ENCODE data around the gene AUTS2. TPM values are rescaled to one million over a fixed set of nuclear protein-coding genes. Genes with fewer than 3 reads are reported as not detected.

Gene AUTS2
- total RNA-seq, 1 experiment from 2014 or later: 30.1 TPM

DNA sequence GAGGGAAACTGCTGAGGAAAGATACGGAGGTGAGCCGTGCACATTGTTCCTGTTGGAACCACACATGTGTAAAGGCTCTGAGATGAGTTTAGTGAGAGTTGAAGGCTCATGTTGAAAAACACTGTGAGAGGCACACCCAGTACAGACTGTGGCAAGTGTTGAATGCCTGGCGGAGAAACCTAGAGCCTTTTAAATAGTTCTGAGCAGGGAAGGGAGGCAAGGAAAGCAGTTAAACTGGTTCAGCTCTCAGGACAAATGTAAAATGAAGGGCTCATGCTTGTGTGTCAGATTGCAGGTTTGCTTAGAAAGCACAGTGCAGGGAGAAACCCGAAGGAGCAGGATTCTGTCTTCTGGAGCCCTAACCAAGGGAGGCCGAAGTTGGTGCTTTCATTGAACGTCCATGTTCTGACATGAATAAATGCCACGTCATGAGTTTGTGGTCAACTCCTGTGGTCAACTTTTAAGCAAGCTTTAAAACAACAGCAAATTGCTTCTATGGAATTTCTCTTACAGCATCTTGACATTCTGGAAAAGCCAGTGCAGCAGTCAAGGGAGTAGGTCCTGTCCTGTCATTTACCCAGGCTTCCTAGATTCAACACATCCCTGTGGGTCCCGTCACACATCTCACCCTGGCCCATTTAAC, 882.8 kb downstream of the AUTS2 start:
- Histone ChIP-seq H3K4me3 (no peak overlapping the region), H3K27ac (no peak overlapping the region), H3K36me3 (no peaks in the 10 kb centered on the region), H3K9me3 (replicated peaks) (no peaks in the 10 kb centered on the region), H3K27me3 (no peaks in the 10 kb centered on the region), H3K4me1 (peaks cover 7% of the 10 kb centered on the region)
- no peak for DNase-seq

DNA sequence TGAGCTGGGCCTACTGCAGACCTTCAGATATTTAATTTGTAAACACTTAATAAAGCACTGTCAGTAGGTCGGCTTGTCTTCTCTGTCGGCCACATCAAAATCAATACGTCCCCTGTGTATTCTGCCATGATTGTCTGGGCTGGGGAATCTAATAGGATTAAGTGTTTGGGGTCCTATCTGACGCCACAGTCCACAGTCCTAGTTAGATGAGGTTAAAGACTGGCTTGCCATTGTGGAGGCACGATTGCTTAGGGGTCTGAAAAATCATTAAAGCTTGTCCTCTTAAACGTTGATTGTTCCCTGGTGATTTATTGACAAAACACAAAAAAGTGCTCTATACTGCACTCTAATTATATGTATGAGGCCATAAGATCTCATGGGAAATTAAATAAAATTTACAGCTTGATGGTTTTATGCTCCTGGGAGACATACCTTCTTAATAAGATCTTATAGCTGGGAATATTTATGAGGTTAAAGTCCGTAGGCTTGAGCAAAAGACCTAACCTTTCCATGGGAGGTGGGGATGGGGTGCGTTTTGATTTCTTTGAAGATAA, 883.4 kb downstream of the AUTS2 start:
- no peak for DNase-seq
- Histone ChIP-seq H3K9me3 (replicated peaks) (no peaks in the 10 kb centered on the region), H3K4me1 (peaks cover 7% of the 10 kb centered on the region), H3K27ac (no peak overlapping the region), H3K27me3 (no peaks in the 10 kb centered on the region), H3K36me3 (no peaks in the 10 kb centered on the region), H3K4me3 (no peak overlapping the region)

DNA sequence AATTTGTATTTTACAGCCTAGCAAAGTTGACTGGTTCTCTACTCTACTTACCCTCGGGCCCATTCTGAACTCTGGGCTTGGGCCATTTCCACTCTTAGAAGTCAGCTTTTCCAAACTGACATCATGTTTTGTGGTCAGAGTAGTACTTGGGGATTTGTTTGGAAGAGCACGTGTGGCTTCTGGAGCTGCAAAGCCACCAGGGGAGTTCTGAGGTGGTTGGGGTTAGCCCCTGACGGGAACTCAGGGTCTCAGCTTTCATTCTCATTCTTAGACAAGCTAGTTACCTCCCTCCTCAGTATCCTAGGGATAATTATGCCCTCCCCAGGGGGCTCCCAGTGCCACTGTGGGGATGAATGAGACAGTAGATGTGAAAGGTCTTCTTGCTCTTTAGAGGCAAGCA, 886.0 kb downstream of the AUTS2 start:
- Histone ChIP-seq H3K4me3 (no peak overlapping the region), H3K36me3 (no peaks in the 10 kb centered on the region), H3K4me1 (peaks cover 7% of the 10 kb centered on the region), H3K27me3 (no peaks in the 10 kb centered on the region), H3K9me3 (replicated peaks) (no peaks in the 10 kb centered on the region), H3K27ac (no peak overlapping the region)
- DNase-seq: peak; percentile 55 to 80

DNA sequence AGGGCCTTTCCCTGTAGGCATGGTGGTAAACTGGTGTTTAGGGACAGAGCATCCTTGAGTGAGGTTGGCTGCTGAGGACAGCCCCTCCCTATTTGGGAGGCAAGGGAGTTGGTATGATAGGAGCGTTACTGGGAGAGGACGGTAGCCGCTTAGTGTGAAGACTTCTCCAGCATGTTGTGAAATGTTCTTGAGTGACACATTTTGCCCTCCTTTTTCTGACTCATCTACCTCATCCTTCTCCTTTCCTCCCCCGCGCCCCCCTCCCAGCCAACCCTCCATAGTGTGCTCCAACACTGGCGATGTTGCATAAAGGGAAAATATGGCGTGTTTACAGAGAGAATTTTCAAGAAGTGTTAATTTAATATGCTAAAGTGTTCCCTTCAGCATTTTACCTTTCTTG, 888.7 kb downstream of the AUTS2 start:
- H3K4me3 ChIP-seq: no peak overlapping the region
- no peak for DNase-seq
- H3K9me3 ChIP-seq (replicated peaks): no peaks in the 10 kb centered on the region
- H3K4me1 ChIP-seq: peaks cover 7% of the 10 kb centered on the region
- H3K36me3 ChIP-seq: no peaks in the 10 kb centered on the region
- no peak overlapping the region for H3K27ac ChIP-seq
- no peaks in the 10 kb centered on the region for H3K27me3 ChIP-seq

DNA sequence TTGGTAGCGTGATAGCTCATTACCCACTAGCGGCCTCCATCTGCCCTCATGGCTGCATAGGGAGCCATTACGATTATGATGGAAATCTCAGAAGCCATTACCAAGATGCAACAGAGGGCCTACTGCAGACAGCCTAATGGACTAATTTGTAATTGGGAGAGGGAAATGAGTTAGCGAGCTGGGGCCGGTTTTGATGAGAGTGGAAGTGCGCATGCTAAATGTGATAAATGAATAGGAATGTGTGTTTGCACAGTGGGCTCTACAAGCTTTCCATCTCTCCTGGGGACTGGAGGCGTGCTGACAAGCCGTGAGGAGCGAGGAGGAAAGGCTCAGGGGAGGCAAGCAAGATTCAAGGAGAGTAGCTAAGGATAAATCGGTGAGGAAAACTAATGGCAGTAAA, 889.2 kb downstream of the AUTS2 start:
- no peak for DNase-seq
- no peaks in the 10 kb centered on the region for H3K9me3 ChIP-seq (replicated peaks)
- no peak overlapping the region for H3K27ac ChIP-seq
- H3K36me3 ChIP-seq: no peaks in the 10 kb centered on the region
- no peak overlapping the region for H3K4me3 ChIP-seq
- peaks cover 7% of the 10 kb centered on the region for H3K4me1 ChIP-seq
- no peaks in the 10 kb centered on the region for H3K27me3 ChIP-seq

DNA sequence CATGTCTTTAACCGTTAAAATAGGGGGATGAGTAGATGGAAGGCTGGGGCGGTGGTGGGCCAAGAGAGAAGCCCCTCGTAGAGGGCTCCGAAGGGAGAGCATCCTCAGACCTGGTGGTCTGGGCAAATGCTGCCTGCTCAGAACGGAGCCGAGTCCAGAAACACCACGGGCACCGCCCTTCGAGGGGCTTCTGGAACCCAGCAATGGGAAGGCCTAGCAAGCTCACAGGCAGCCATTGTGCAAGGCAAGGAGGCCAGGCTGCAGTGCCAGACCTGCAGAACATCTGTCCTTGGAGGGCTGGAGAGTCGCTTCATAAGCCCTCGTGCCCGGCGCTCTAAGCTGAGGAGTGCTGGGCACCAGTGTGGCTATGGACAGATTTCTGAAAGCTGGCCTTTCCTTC, 889.6 kb downstream of the AUTS2 start:
- no peak overlapping the region for H3K4me3 ChIP-seq
- H3K27me3 ChIP-seq: no peaks in the 10 kb centered on the region
- no peaks in the 10 kb centered on the region for H3K36me3 ChIP-seq
- H3K9me3 ChIP-seq (replicated peaks): no peaks in the 10 kb centered on the region
- no peak for DNase-seq
- no peak overlapping the region for H3K27ac ChIP-seq
- H3K4me1 ChIP-seq: peaks cover 7% of the 10 kb centered on the region

DNA sequence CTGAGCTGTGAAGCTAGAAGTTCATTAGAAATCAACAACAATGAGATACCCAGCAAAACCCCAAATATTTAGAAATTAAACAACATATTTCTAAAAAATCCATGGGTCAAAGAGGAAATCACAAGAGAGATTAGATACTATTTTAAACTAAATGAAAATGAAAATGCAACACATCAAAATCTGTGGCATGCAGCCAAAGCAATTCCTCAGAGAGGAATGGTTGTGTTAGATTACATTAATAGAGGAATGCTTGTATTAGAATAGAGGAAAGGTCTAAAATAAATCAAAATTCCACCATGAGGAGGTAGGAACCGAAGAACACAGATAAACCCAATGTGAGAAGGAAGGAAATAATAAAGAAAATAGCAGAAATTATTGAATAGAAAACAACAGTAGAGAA, 891.5 kb downstream of the AUTS2 start:
- Histone ChIP-seq H3K9me3 (replicated peaks) (no peaks in the 10 kb centered on the region), H3K36me3 (no peaks in the 10 kb centered on the region), H3K27me3 (no peaks in the 10 kb centered on the region), H3K4me1 (no peaks in the 10 kb centered on the region), H3K4me3 (no peak overlapping the region), H3K27ac (no peak overlapping the region)
- no peak for DNase-seq

DNA sequence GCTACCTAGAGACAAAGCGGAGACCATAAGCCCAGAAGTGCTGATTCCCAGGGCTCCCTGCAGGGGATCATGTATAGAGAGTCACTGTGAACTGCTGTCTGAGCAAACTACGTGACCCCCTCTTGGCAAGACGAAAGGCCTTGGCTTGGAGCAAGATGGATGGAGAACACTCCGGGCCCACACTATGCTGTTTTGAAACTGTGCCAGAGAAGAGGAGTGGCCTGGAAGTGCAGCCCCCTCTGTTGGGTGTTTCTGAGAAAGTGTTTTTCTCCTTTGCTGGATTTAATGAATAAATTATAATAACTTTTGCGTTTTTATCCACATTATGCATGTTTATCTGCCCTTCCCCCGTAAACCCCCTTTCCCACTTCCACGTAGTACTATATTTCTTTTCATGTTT, 894.4 kb downstream of the AUTS2 start:
- H3K4me1 ChIP-seq: no peaks in the 10 kb centered on the region
- H3K36me3 ChIP-seq: no peaks in the 10 kb centered on the region
- no peak overlapping the region for H3K4me3 ChIP-seq
- H3K27me3 ChIP-seq: no peaks in the 10 kb centered on the region
- no peaks in the 10 kb centered on the region for H3K9me3 ChIP-seq (replicated peaks)
- no peak overlapping the region for H3K27ac ChIP-seq
- no peak for DNase-seq

DNA sequence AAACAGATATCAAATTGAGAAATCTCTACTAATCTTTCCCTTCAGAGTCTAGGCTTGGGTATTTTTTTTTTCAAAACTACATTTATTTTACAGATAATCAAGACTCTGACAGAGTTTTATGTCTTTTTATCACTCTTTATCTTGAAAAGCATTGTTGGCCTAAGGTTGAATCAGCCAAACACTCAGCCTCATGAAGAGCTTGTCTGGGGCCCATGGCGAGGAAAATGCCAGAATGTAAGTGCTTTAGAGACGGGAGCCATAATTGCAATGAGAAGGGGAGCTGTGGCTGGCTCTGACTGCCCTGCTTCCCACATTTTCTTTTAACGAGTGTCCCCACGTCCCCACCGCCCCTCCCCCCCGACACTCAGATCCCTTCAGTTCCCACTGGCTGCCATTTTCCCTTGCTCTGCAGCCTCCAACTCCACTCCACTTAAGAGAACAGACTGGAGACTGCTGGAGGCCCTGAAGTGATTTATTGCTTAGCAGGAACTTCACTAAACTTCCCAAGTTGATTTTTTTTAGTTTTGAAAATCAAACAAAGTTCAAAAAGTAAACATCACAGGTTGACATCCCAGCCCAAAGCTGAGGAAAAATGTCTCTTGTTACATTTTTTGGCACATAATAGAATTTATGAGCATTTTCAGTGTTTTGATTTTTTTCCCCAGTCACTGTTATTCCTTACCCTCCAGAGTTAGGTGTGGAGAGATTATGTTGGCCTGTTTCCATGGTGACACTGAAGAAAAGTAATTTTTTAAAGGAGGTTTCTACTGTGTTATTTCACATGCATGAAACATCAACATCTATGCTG, 896.2 kb downstream of the AUTS2 start:
- H3K9me3 ChIP-seq (replicated peaks): no peaks in the 10 kb centered on the region; the same call in 1 of the 2 replicates
- H3K27me3 ChIP-seq: no peaks in the 10 kb centered on the region
- H3K4me1 ChIP-seq: no peaks in the 10 kb centered on the region
- no peak for DNase-seq
- H3K27ac ChIP-seq: no peak overlapping the region
- H3K4me3 ChIP-seq: no peak overlapping the region
- no peaks in the 10 kb centered on the region for H3K36me3 ChIP-seq

DNA sequence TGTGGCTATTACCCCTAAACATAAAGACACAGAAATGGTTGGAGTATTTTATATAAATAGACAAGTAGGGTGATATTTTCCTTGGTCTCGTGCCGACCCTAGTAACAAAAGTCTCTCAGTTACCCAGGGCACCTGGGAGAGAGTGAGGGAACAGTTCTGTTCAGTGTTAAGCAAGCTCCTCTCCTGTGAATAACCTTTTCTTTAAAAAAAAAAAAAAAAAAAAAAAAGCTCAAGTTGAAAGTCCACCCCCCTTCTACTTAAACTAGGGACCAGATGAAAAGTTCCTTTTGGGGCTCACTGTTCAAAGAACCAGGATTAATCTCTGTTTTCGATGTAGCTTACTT, 896.7 kb downstream of the AUTS2 start:
- no peaks in the 10 kb centered on the region for H3K4me1 ChIP-seq
- DNase-seq: no peak
- no peaks in the 10 kb centered on the region for H3K36me3 ChIP-seq
- no peak overlapping the region for H3K4me3 ChIP-seq
- H3K27me3 ChIP-seq: no peaks in the 10 kb centered on the region
- no peaks in the 10 kb centered on the region; the same call in 1 of the 2 replicates for H3K9me3 ChIP-seq (replicated peaks)
- no peak overlapping the region for H3K27ac ChIP-seq

DNA sequence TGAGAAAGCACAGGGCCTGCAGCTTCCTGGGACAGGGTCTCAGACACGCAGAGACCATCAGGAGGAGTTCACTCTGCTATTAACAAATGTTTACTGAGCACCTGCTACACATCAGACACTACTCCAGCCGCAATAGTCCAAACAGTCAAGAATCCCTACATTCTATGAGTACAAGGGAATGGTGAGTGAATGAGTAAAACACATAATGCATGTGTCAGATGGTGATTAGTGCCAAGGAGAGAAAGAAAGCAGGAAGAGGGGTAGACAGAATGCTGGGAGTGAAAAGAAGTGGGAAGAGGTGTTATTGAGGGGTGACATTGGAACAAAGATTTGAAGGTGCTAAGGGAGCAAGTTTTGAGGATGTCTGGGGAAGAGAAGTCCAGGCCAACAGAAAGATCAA, 899.5 kb downstream of the AUTS2 start:
- no peak overlapping the region for H3K27ac ChIP-seq
- no peak overlapping the region for H3K4me3 ChIP-seq
- no peaks in the 10 kb centered on the region; the same call in 1 of the 2 replicates for H3K9me3 ChIP-seq (replicated peaks)
- no peaks in the 10 kb centered on the region for H3K27me3 ChIP-seq
- H3K36me3 ChIP-seq: no peaks in the 10 kb centered on the region
- DNase-seq: no peak
- H3K4me1 ChIP-seq: no peaks in the 10 kb centered on the region

DNA sequence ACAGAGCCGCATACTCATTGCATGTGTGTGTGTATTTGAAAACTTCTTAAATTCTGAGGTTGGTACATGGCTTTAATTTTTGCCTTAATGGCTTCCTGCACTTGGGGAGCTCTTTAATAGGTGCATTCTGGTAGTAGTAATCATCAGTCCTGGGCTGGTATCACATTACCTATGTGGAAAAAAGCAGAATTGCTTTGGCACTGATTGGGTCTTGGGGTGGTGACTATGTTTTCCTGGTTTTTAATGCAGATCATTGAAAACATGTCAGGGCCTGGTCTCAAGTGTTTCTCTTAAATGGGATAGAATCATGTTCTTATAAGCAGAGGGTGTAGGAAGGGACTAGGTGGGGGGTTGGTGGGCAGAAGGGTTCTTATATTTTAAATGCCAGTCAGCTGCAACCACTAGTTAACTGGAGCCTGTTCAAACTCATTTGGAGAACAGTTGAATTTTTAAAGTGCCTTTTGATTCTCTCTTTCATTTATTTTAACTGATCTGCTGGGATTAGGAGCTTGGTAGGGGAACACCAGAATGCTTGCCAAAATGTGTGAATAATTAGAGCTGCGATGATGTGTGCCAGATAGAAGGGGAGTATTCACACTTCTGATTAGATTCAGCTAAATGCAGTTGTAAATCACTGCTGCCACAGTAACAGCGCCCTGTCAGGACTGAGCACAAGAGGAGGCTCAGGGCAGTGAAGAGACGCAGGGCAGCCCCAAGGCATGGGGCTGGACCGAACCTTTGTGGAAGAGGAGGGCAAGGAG, 900.1 kb downstream of the AUTS2 start:
- Histone ChIP-seq H3K27me3 (no peaks in the 10 kb centered on the region), H3K36me3 (no peaks in the 10 kb centered on the region), H3K4me3 (no peak overlapping the region), H3K9me3 (replicated peaks) (no peaks in the 10 kb centered on the region; the same call in 1 of the 2 replicates), H3K4me1 (no peaks in the 10 kb centered on the region), H3K27ac (no peak overlapping the region)
- DNase-seq: no peak

DNA sequence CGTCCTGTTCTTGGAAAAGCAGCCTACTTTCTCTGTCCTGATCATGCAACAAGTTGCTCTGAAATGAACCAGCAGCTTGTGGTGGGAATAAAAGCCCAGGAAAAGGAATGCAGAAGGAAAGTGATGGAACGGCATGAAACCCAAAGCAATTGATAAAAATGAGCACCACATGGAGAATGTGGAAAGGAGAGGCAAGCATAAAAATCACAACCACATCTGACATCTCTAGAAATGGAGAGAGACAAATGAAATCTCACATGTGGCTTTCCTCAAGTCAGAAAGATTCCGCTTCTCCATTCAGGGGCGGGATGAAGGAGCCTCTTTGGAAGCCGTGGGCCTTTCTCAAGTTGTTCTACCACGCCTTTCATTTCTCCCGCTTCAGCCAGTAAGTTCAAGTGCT, 902.0 kb downstream of the AUTS2 start:
- Histone ChIP-seq H3K36me3 (no peaks in the 10 kb centered on the region), H3K4me1 (no peaks in the 10 kb centered on the region), H3K27ac (no peak overlapping the region), H3K4me3 (no peak overlapping the region), H3K9me3 (replicated peaks) (no peaks in the 10 kb centered on the region; the same call in 1 of the 2 replicates), H3K27me3 (no peaks in the 10 kb centered on the region)
- no peak for DNase-seq

DNA sequence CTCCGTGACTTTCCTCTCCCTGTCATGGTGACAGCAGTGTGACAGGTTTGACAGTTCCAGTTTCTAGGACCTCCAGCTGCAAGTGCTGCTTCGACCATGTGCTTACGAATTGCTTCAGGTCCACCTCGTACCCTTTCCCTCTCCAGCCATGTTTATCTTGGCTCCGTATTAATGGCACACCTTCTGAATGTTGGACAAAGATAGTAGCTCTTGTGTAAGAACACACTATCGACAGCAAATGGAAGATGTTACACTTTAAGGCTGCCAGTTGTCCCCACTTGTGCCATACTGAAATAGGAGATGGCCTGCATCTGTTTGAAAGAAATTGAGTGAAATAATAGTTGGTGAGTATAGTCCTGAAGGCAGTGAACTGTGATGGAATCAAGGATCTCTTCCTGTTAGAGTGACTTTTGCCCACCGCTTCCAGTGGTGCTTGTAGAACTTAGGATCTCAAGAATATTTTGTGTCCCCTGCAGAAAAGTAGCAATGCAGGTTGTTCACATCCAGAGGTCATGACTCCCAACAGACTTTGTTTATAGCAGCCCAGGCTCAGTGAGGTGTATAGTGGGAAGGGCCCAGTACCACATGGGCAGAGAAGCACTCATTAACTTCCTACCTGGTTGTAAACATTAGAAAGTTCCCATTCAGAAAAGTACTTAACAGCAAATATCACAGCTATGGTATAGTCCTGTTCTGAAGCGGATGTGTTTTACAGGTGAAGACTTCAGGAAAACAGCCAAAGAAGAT, 904.0 kb downstream of the AUTS2 start:
- H3K27ac ChIP-seq: no peak overlapping the region

More for the DNA sequence above, 904.0 kb downstream of the AUTS2 start:
- H3K27me3 ChIP-seq: no peaks in the 10 kb centered on the region
- no peak for DNase-seq
- H3K9me3 ChIP-seq (replicated peaks): no peaks in the 10 kb centered on the region; the same call in 1 of the 2 replicates
- H3K4me3 ChIP-seq: no peak overlapping the region
- H3K4me1 ChIP-seq: no peaks in the 10 kb centered on the region
- H3K36me3 ChIP-seq: no peaks in the 10 kb centered on the region

Data from SJCRH30 (cell line).